Neural progenitor cell (in vitro differentiated cells): ENCODE measurements around the gene SSTR3. TPM values are rescaled to one million over a fixed set of nuclear protein-coding genes. Genes with fewer than 3 reads are reported as not detected.

Experiments used
- DNase-seq: peaks from one replicate; pipeline ENCODE4 v3.0.0-alpha.2; 2016; ENCODE audit warnings: low spot score
- H2AFZ ChIP-seq: fragments of 200-600 bp; sonication (generic); replicated peaks from 2 replicates; pipeline ENCODE4 v1.6.1; 2016; ENCODE audit warnings: antibody characterized with exemption
- H3F3A ChIP-seq: fragments of 200-600 bp; sonication (generic); 2 replicates; pipeline ENCODE4 v1.6.1; 2016; ENCODE audit warnings: antibody characterized with exemption, low read depth
- H3K27ac ChIP-seq: fragments of 200-600 bp; sonication (generic); 2 replicates; pipeline ENCODE4 v1.5.1; 2016; ENCODE audit warnings: mild to moderate bottlenecking
- H3K27me3 ChIP-seq: fragments of 200-600 bp; sonication (generic); 2 replicates; pipeline ENCODE4 v1.6.1; 2016; ENCODE audit warnings: mild to moderate bottlenecking, moderate library complexity
- H3K36me3 ChIP-seq: fragments of 200-600 bp; sonication (generic); 2 replicates; pipeline ENCODE4 v1.5.1; 2016
- H3K4me1 ChIP-seq: fragments of 200-600 bp; sonication (generic); 2 replicates; pipeline ENCODE4 v1.6.1; 2016; ENCODE audit warnings: mixed run types
- H3K4me2 ChIP-seq: fragments of 200-600 bp; sonication (generic); 2 replicates; pipeline ENCODE4 v1.6.1; 2016
- H3K4me3 ChIP-seq: fragments of 200-600 bp; sonication (generic); 2 replicates; pipeline ENCODE4 v1.5.1; 2016
- H3K79me2 ChIP-seq: fragments of 200-600 bp; sonication (generic); 2 replicates; pipeline ENCODE4 v1.6.1; 2016; ENCODE audit warnings: low read depth
- H3K9ac ChIP-seq: fragments of 200-600 bp; sonication (generic); 2 replicates; pipeline ENCODE4 v1.6.1; 2016
- H3K9me3 ChIP-seq: fragments of 200-600 bp; sonication (generic); 2 replicates; pipeline ENCODE4 v1.5.1; 2016; ENCODE audit warnings: low read depth
- H4K20me1 ChIP-seq: fragments of 200-600 bp; sonication (generic); 2 replicates; pipeline ENCODE4 v1.6.1; 2016; ENCODE audit warnings: low read depth
- H3K27ac Mint-ChIP-seq: 3 replicates; pipeline ENCODE4 v1.8.0; 2021; ENCODE audit warnings: mixed read lengths
- H3K27me3 Mint-ChIP-seq: 2 replicates; pipeline ENCODE4 v1.8.0; 2022; ENCODE audit warnings: low read depth, mild to moderate bottlenecking, inconsistent platforms, moderate library complexity, mixed read lengths; ENCODE audit not compliant: insufficient read depth
- H3K36me3 Mint-ChIP-seq: 3 replicates; pipeline ENCODE4 v1.8.0; 2021; ENCODE audit warnings: mixed read lengths
- H3K4me1 Mint-ChIP-seq: 3 replicates; pipeline ENCODE4 v1.8.0; 2021; ENCODE audit warnings: mixed read lengths
- H3K4me3 Mint-ChIP-seq: 3 replicates; pipeline ENCODE4 v1.8.0; 2021; ENCODE audit warnings: mild to moderate bottlenecking, moderate library complexity, mixed read lengths
- H3K9me3 Mint-ChIP-seq: 3 replicates; pipeline ENCODE4 v1.8.0; 2020; ENCODE audit warnings: mixed read lengths
- CTCF ChIP-seq: fragments of 200-600 bp; sonication (generic); IDR thresholded peaks from 2 replicates; pipeline ENCODE4 v1.5.1; 2017; ENCODE audit warnings: antibody characterized with exemption, mild to moderate bottlenecking
- EZH2 ChIP-seq: fragments of 200-600 bp; sonication (generic); IDR thresholded peaks from 2 replicates; pipeline ENCODE4 v1.6.1; 2017; ENCODE audit warnings: antibody characterized with exemption, mild to moderate bottlenecking, moderate library complexity
- EZH2phosphoT487 ChIP-seq: fragments of 200-600 bp; sonication (generic); IDR thresholded peaks from 2 replicates; pipeline ENCODE4 v1.6.1; 2017; ENCODE audit warnings: antibody characterized with exemption
- total RNA-seq: library from RNA; depleted of rRNA; stranded (reverse); fragments of >200 nt; gene quantifications from 2 replicates; pipeline ENCODE4 v1.2.3, GENCODE V29; 2015; ENCODE audit warnings: low replicate concordance

The SSTR3 gene
- total RNA-seq, 1 donor from 2014 or later: 0.19 TPM

- peaks cover 9% of the 10 kb centered on the region for H3K4me1 ChIP-seq
- Mint-ChIP-seq H3K27ac (no peak overlapping the region), H3K4me3 (no peak overlapping the region), H3K27me3 (peaks cover 9% of the 10 kb centered on the region), H3K36me3 (no peaks in the 10 kb centered on the region), H3K4me1 (peaks cover 22% of the 10 kb centered on the region), H3K9me3 (peaks cover 2% of the 10 kb centered on the region)
- H3K27me3 ChIP-seq: peaks cover 21% of the 10 kb centered on the region
- no peaks in the 10 kb centered on the region for H3K36me3 ChIP-seq
- no peak overlapping the region for H3K9ac ChIP-seq
- H3K9me3 ChIP-seq: no peaks in the 10 kb centered on the region
- TF ChIP-seq EZH2phosphoT487 (no peak), EZH2 (no peak), CTCF (no peak)
- no peak overlapping the region for H3K4me2 ChIP-seq
- no peaks in the 10 kb centered on the region for H3K79me2 ChIP-seq
- no peaks in the 10 kb centered on the region for H4K20me1 ChIP-seq
- no peak overlapping the region for H3K4me3 ChIP-seq
- no peak overlapping the region for H2AFZ ChIP-seq
- peaks cover 19% of the 10 kb centered on the region for H3F3A ChIP-seq
- no peak for DNase-seq
- H3K27ac ChIP-seq: no peak overlapping the region
Observed at GRCh38 chr22:37256075-37256726, 43.9 kb upstream of the SSTR3 start.

- Histone ChIP-seq H3K4me2 (no peak overlapping the region), H3K27ac (no peak overlapping the region), H3K4me3 (no peak overlapping the region), H3K9ac (peak overlapping the region; percentile 15), H3K36me3 (no peaks in the 10 kb centered on the region), H3K27me3 (peaks cover 19% of the 10 kb centered on the region), H3K79me2 (no peaks in the 10 kb centered on the region), H3F3A (peaks cover 18% of the 10 kb centered on the region), H4K20me1 (no peaks in the 10 kb centered on the region), H2AFZ (no peak overlapping the region), H3K9me3 (no peaks in the 10 kb centered on the region), H3K4me1 (peaks cover 9% of the 10 kb centered on the region)
- TF ChIP-seq EZH2phosphoT487 (no peak), EZH2 (no peak), CTCF (no peak)
- H3K27ac Mint-ChIP-seq: no peak overlapping the region
- H3K27me3 Mint-ChIP-seq: peaks cover 9% of the 10 kb centered on the region
- H3K4me1 Mint-ChIP-seq: peaks cover 16% of the 10 kb centered on the region
- no peaks in the 10 kb centered on the region for H3K9me3 Mint-ChIP-seq
- DNase-seq: no peak
- H3K4me3 Mint-ChIP-seq: no peak overlapping the region
- H3K36me3 Mint-ChIP-seq: no peaks in the 10 kb centered on the region
Observed at GRCh38 chr22:37255558-37256006, 43.3 kb upstream of the SSTR3 start.

- no peaks in the 10 kb centered on the region for H4K20me1 ChIP-seq
- peaks cover 9% of the 10 kb centered on the region for H3K4me1 ChIP-seq
- no peak overlapping the region for H3K9ac ChIP-seq
- no peaks in the 10 kb centered on the region for H3K9me3 Mint-ChIP-seq
- no peak overlapping the region for H3K4me3 ChIP-seq
- H2AFZ ChIP-seq: no peak overlapping the region
- H3K27me3 Mint-ChIP-seq: peaks cover 8% of the 10 kb centered on the region
- no peak overlapping the region for H3K4me3 Mint-ChIP-seq
- no peaks in the 10 kb centered on the region for H3K79me2 ChIP-seq
- no peak for TF ChIP-seq EZH2phosphoT487
- TF ChIP-seq EZH2: no peak
- TF ChIP-seq CTCF: no peak
- H3K36me3 Mint-ChIP-seq: no peaks in the 10 kb centered on the region
- DNase-seq: no peak
- H3F3A ChIP-seq: peaks cover 10% of the 10 kb centered on the region
- H3K4me1 Mint-ChIP-seq: peaks cover 19% of the 10 kb centered on the region
- peaks cover 12% of the 10 kb centered on the region for H3K27me3 ChIP-seq
- H3K27ac ChIP-seq: no peak overlapping the region
- no peak overlapping the region for H3K4me2 ChIP-seq
- no peaks in the 10 kb centered on the region for H3K9me3 ChIP-seq
- no peaks in the 10 kb centered on the region for H3K36me3 ChIP-seq
- H3K27ac Mint-ChIP-seq: no peak overlapping the region
Observed at GRCh38 chr22:37254867-37255233, 42.6 kb upstream of the SSTR3 start.
